GM23338 (cell line): ENCODE measurements around the gene ADAT3.

Source experiments
- CTCF ChIP-seq, 2 experiments: fragments of 200-600 bp in 1 of 2; sonication (generic) in 1 of 2; conservative IDR thresholded peaks; 2 replicates each; pipeline versions ENCODE4 v1.5.1 to v1.6.1; 2016 to 2017; ENCODE audit warnings: antibody characterized with exemption in 2 of 2, low read depth in 2 of 2, mild to moderate bottlenecking in 2 of 2, moderate library complexity in 1 of 2
- EZH2 ChIP-seq: fragments of 200-600 bp; sonication (generic); IDR thresholded peaks from one replicate; pipeline ENCODE4 v1.8.0; 2017; ENCODE audit warnings: antibody characterized with exemption, mild to moderate bottlenecking, low read depth; ENCODE audit not compliant: unreplicated experiment
- EZH2phosphoT487 ChIP-seq: fragments of 200-600 bp; sonication (generic); IDR thresholded peaks from one replicate; pipeline ENCODE4 v1.8.1; 2018; ENCODE audit warnings: antibody characterized with exemption; ENCODE audit not compliant: unreplicated experiment
- POLR2AphosphoS5 ChIP-seq: IDR thresholded peaks from 2 replicates; pipeline ENCODE4 v1.6.1; 2016; ENCODE audit warnings: antibody characterized with exemption, low read depth
- ZNF331 ChIP-seq: fragments of 250-450 bp; sonication (Bioruptor Pico); IDR thresholded peaks from 2 replicates; pipeline ENCODE4 v1.5.0; 2020; ENCODE audit warnings: low read depth, mild to moderate bottlenecking, moderate library complexity
- ZNF462 ChIP-seq: fragments of 250-450 bp; sonication (Bioruptor Pico); IDR thresholded peaks from 2 replicates; pipeline ENCODE4 v1.5.0; 2020; ENCODE audit warnings: mild to moderate bottlenecking, moderate library complexity

GRCh38 chr19:1909761-1910080 is 4.5 kb downstream of the ADAT3 start:
- no peak for TF ChIP-seq CTCF (conservative IDR thresholded peaks at IDR 0.05; ENCODE audit: low read depth in 2 of 2)
- no peak for TF ChIP-seq EZH2
- TF ChIP-seq EZH2phosphoT487 = no peak
- TF ChIP-seq ZNF331 (CRISPR knock-in tag) = no peak
- no peak for TF ChIP-seq POLR2AphosphoS5
- TF ChIP-seq ZNF462 (CRISPR knock-in tag) = no peak
